ENCODE data around the gene MIGA1.
"Not testable (repeated sequence)": the region's sequence is repeated elsewhere in the genome, so short reads cannot be mapped to it uniquely, and the experiment has no call there.

MIGA1 gene

DNA sequence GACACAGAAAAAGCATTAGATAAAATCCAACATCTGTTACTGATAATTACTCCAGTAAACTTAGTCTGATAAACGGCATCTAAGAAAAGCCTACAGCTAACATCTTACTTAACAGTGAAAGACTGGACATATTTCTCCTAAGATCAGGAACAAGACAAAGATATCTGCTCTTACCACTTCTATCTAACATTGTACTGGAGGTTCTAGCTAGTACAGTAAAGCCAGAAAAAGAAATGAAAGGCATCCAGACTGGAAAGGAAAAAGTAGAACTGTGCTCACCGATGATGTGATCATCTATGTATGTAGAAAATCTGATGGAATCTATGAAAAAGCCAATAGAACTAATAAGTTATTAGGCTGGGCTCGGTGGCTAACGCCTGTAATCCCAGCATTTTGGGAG lies 130.7 kb downstream of the MIGA1 start:
- DNase-seq (ENCODE audit: low spot score) = no peak

DNA sequence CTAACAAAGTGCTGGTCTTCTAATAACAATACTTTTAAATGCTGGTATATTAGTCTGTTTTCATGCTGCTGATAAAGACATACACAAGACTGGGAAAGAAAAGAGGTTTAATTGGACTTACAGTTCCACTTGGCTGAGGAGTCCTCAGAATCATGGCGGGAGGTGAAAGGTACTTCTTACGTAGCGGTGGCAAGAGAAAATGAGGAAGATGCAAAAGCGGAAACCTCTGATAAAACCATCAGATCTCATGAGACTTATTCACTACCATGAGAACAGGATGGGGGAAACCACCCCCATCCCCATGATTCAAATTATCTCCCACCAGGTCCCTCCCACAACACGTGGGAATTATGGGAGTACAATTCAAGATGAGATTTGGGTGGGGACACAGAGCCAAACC lies 139.5 kb downstream of the MIGA1 start:
- not testable (repeated sequence) for DNase-seq (ENCODE audit: low spot score)

DNA sequence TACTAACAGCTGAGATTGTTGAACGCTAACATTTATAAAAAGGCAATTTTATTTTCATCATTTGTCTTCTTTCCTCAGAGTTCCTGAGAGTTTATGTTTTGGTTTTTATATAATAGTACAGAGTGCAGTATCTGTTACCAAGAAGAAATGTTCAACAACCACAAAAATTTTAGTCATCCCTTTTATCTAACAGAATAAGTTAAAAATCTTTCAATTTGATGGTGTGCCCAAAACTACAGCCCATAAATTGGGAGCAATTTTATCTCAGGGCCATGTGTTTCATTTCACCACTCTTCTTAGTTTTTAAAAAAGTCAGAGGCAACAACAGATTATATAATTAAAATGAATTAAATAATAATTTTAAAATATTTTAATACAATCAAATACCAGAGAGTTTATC lies 146.1 kb downstream of the MIGA1 start:
- DNase-seq (ENCODE audit: low spot score) = no peak

DNA sequence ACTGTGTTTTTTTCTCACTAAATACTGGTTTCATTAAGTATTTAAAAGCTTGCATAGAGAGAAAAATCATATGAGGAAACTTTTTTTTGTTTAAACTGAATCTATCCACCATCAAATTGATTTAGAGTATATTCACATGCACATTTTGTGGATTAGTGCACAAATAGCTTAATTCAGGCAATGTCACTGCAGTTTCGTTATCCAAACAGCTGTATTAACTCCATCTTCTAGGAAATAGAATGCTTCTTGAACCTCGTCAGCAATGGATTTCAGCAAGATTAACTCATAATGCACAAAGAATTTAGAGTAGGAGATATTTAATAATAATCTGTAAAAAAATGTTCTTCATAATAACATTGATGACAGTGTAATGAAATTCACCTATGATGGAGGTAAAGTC lies 146.5 kb downstream of the MIGA1 start:
- no peak for DNase-seq (ENCODE audit: low spot score)

DNA sequence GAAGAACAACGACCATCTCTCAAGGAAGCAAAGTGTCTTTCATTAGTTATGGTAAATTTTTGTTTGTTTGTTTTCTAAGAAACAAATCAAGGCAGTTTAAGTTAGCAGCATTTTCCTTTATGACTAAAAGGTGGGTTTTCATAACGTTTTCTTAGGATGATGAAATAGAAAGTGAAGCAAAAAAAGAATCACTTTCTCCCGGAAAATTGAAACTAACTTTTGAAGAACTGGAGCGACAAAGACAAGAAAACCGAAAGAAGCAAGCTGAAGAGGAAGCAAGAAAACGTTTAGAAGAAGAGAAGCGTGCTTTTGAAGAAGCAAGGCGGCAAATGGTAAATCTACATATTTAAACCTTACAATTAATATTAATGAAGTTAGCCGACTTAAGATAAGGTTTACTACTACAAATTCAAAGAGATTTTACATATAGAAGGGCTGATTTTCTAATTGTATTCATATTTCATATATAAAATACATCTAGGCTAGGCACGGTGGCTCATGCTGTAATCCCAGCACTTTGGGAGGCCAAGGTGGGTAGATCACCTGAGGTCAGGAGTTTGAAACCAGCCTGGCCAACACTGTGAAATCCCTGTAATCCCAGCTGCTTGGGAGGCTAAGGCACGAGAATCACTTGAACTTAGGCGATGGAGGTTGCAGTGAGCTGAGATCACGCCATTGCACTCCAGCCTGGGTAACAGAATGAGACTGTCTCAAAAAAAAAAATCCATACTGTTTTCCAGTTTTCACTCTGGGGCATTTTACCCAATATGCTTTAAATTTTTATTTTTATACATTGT lies 147.3 kb downstream of the MIGA1 start:
- DNase-seq (ENCODE audit: low spot score) = no peak

DNA sequence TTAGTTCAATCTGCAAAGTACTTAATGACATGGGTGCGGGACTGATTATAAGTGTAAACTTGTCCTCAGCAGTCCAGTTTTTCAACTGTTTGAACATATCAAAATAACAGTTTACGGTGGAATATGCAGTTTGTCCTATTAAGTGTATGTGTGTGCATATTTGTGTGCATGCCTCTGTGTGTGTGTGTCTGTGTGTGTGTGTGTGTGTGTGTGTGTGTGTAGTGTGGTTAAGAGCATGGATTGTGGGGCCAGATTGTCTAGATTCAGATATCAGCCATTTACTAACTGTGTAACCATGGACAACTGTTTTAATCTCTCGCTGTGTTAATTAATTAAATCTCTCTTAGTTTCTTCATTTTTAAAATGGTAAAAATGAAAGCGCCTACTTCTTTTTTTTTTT lies 148.0 kb downstream of the MIGA1 start:
- no peak for DNase-seq (ENCODE audit: low spot score)

Data from NAMALWA (cell line).